ENCODE measurements around the gene NRN1L.

The NRN1L gene

GRCh38 chr16:67935402-67936123, 50.9 kb downstream of the NRN1L start:
- Mint-ChIP-seq H3K4me3 (peak overlapping the region; percentile 98), H3K27me3 (no peaks in the 10 kb centered on the region), H3K9me3 (no peaks in the 10 kb centered on the region), H3K36me3 (peaks cover 40% of the 10 kb centered on the region), H3K4me1 (peaks cover 46% of the 10 kb centered on the region), H3K27ac (peak overlapping the region; percentile 95)
- peak; percentile 98 for DNase-seq
- CTCF ChIA-PET = interaction anchor here (0.6 to 2.7 kb wide), 9 partner anchors 9 to 865 kb away, joined by 3 to 11 read pairs (median 4); partner anchors contain the start of genes DDX28, DUS2 and NRN1L

All from activated naive CD4-positive, alpha-beta T cell treated with anti-CD3 and anti-CD28 coated beads, Interleukin-2, amount 10 ng/mL, durations not matched to agents 7 days and 5 days (primary cell).